ENCODE results near the gene CXCL9.

DNA sequence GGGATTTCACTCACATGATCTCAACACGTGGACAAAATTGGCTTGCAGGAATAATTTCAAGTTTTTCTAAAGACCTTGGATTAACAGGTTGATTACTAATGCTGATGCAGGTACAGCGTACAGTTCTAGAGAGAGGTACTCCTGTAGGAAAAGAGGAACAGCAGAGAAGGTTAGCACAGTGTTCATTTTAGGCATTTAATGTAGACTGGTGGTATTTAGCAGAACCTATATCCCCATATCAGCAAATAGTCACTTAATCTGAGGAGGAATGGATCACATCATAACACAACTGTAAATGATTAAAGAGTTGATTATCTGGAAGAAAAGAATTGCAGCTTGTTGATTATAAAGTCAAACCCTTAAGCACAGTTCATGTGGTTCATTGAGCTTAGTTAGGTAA, 15.4 kb upstream of the CXCL9 start:
- TF ChIP-seq, protein P1, sequence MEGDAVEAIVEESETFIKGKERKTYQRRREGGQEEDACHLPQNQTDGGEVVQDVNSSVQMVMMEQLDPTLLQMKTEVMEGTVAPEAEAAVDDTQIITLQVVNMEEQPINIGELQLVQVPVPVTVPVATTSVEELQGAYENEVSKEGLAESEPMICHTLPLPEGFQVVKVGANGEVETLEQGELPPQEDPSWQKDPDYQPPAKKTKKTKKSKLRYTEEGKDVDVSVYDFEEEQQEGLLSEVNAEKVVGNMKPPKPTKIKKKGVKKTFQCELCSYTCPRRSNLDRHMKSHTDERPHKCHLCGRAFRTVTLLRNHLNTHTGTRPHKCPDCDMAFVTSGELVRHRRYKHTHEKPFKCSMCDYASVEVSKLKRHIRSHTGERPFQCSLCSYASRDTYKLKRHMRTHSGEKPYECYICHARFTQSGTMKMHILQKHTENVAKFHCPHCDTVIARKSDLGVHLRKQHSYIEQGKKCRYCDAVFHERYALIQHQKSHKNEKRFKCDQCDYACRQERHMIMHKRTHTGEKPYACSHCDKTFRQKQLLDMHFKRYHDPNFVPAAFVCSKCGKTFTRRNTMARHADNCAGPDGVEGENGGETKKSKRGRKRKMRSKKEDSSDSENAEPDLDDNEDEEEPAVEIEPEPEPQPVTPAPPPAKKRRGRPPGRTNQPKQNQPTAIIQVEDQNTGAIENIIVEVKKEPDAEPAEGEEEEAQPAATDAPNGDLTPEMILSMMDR (IDR thresholded peaks at IDR 0.05) = no peak
- TF ChIP-seq POLR2AphosphoS5 (IDR thresholded peaks at IDR 0.05) = no peak
